Right lobe of liver (tissue), 4 donors: ENCODE measurements around the gene CFC1.
"Not testable (repeated sequence)": the region's sequence is repeated elsewhere in the genome, so short reads cannot be mapped to it uniquely, and the experiment has no call there.

Experiments
- CTCF ChIP-seq, 4 donors: fragments of 200-600 bp in 3 of 4; fragments of 450-650 bp in 1 of 4; IDR thresholded peaks; one replicate each; pipeline versions ENCODE4 v1.5.1 to v1.8.0; 2016 to 2022; ENCODE audit warnings: antibody characterized with exemption in 4 of 4, mild to moderate bottlenecking in 2 of 4
- POLR2A ChIP-seq: fragments of 450-650 bp; IDR thresholded peaks from one replicate; pipeline ENCODE4 v1.6.1; 2017; ENCODE audit warnings: antibody characterized with exemption, mild to moderate bottlenecking
- donor health status: DM: no; HTN: no; CAD: no.
- donor health status: DM: no; HTN: no; CAD: no.
- donor health status: DM: no; HTN: yes; CAD: no.

- not testable (repeated sequence) for TF ChIP-seq CTCF (IDR thresholded peaks at IDR 0.05); POLR2A
Observed at GRCh38 chr2:130576209-130576784, 23.1 kb downstream of the CFC1 start.
